MG63 (cell line): ENCODE results near the gene ZKSCAN7. TPM values are rescaled to one million over a fixed set of nuclear protein-coding genes. Genes with fewer than 3 reads are reported as not detected.

Experiments used
- total RNA-seq: library from RNA; depleted of rRNA; stranded (reverse); fragments of >200 nt; shearing (Covaris generic); gene quantifications from 2 replicates; pipeline ENCODE4 v1.2.3, GENCODE V29; 2014; ENCODE audit warnings: low replicate concordance; rRNA removed

The ZKSCAN7 gene
- total RNA-seq, 1 experiment from 2014 or later = not detected

Other genes with a start within 250 kb of the ZKSCAN7 start
- 15.2 and 31.4 TPM in 2 replicates for gene TCAIM, start 216.4 kb upstream of the ZKSCAN7 start, total RNA-seq
- 3.9 and 6.0 TPM in 2 replicates for gene ZNF445, start 77.5 kb upstream of the ZKSCAN7 start, total RNA-seq
- gene ZNF660, start 29.8 kb downstream of the ZKSCAN7 start, total RNA-seq = not detected in 2 replicates
- gene ZNF197, start 69.8 kb downstream of the ZKSCAN7 start, total RNA-seq = 3.9 and 4.5 TPM in 2 replicates
- 5.3 and 6.8 TPM in 2 replicates for gene ZNF35, start 93.5 kb downstream of the ZKSCAN7 start, total RNA-seq
- gene ZNF502, start 157.5 kb downstream of the ZKSCAN7 start, total RNA-seq = 0.89 and 2.9 TPM in 2 replicates
- 0.79 and 1.2 TPM in 2 replicates for gene ZNF501, start 174.4 kb downstream of the ZKSCAN7 start, total RNA-seq
- gene KIAA1143, start 206.4 kb downstream of the ZKSCAN7 start, total RNA-seq = 5.7 and 6.6 TPM in 2 replicates
- gene KIF15, start 206.6 kb downstream of the ZKSCAN7 start, total RNA-seq = 14.1 and 18.1 TPM in 2 replicates